ENCODE results near the gene LRRC56. TPM values are rescaled to one million over a fixed set of nuclear protein-coding genes. Genes with fewer than 3 reads are reported as not detected.

Gene LRRC56
- total RNA-seq, 2 donors from 2014 or later, result 3.0 to 4.3 TPM

DNA sequence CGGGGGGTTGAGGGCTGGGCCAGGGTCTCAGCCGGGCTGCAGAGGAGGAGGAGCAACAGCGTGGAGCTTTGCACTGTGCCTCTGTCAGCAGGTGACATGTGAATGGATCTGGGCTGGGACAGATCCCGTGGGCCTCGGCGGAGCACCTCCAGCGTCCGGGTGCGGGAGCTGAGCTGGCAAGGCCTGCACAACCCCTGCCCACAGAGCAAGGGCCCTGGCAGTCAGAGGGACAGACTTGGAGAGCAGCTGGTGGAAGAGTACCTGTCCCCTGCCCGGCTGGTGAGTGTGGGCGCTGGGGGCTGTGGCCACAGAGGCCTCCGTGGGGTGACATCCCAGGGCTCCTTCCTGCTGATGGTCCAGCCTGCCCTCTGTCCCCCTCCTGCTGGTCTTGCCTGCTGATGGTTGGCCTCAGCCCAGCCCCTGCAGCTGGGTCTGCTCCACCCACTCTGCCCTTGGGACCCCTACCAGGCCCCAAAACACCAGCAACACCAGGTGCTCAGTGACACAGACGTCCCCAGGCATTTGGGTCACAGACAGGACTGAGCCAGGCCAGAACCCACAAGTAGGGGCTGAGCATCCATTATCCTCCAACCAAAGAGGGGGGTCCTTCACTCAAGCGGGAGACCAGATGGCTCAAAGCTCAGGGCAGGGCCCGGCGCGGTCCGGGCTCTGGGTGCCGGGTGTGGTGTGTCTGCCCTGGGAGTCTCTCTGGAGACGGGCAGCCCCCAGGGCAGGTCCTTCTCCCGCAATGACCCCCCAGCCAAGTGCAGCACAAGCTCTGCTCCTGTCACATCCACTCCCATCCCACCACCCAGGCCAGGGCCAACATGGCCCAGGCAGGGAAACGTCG, 3.5 kb downstream of the LRRC56 start:
- peaks cover 2% of the 10 kb centered on the region for H3K4me1 Mint-ChIP-seq
- TF ChIP-seq, protein P1, sequence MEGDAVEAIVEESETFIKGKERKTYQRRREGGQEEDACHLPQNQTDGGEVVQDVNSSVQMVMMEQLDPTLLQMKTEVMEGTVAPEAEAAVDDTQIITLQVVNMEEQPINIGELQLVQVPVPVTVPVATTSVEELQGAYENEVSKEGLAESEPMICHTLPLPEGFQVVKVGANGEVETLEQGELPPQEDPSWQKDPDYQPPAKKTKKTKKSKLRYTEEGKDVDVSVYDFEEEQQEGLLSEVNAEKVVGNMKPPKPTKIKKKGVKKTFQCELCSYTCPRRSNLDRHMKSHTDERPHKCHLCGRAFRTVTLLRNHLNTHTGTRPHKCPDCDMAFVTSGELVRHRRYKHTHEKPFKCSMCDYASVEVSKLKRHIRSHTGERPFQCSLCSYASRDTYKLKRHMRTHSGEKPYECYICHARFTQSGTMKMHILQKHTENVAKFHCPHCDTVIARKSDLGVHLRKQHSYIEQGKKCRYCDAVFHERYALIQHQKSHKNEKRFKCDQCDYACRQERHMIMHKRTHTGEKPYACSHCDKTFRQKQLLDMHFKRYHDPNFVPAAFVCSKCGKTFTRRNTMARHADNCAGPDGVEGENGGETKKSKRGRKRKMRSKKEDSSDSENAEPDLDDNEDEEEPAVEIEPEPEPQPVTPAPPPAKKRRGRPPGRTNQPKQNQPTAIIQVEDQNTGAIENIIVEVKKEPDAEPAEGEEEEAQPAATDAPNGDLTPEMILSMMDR (conservative IDR thresholded peaks at IDR 0.05), result no peak
- no peak overlapping the region for H3K27ac Mint-ChIP-seq
- Histone ChIP-seq H3K9ac (ENCODE audit: extremely low read depth, low read length, poor library complexity, severe bottlenecking) (no peak overlapping the region), H3K4me3 (ENCODE audit: low read length) (no peak overlapping the region), H3K9me3 (ENCODE audit: control insufficient read depth, low read length) (no peaks in the 10 kb centered on the region), H3K4me1 (ENCODE audit: control insufficient read depth, insufficient read depth, low read length) (no peaks in the 10 kb centered on the region), H3K36me3 (ENCODE audit: control insufficient read depth, insufficient read depth, low read length) (no peaks in the 10 kb centered on the region), H3K27me3 (ENCODE audit: control insufficient read depth, insufficient read depth, low read length, poor library complexity, severe bottlenecking) (no peaks in the 10 kb centered on the region), H3K27ac (ENCODE audit: low read depth, low read length) (no peak overlapping the region)
- H3K27me3 Mint-ChIP-seq (ENCODE audit: insufficient read depth), result peaks cover 9% of the 10 kb centered on the region
- H3K36me3 Mint-ChIP-seq (ENCODE audit: low read depth), result peaks cover 10% of the 10 kb centered on the region
- peaks cover 1% of the 10 kb centered on the region for H3K9me3 Mint-ChIP-seq
- DNase-seq, result peak; percentile 49
- 84 to 88% methylated on average over 10 to 23 of the region's 23 CpGs for WGBS, 2 experiments (ENCODE audit: insufficient coverage in 1 of 2, insufficient read length in 1 of 2)
- no peak overlapping the region for H3K4me3 Mint-ChIP-seq

DNA sequence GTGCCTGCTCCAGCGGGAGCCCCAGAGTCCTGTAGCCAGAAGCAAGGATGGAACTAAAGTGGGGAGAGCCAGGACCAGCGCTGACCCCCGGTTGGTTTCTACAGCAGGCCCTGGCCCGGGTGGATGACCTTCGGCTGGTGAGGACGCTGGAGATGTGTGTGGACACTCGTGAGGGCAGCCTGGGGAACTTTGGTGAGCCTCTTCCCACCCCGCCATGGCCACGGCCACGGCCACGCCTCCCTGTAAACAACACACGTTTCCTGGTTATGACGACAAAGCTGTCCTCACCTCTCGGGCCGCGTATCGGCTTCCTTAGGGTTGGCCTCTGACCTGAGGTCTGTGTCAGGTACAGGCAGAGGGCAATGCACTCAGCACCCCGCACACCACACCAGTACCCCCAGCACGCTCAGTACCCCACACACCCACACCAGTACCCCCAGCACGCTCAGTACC, 4.1 kb downstream of the LRRC56 start:
- TF ChIP-seq, protein P1 (conservative IDR thresholded peaks at IDR 0.05), result no peak
- 97% methylated on average over 17 of the region's 20 CpGs for WGBS, 2 experiments (ENCODE audit: insufficient coverage in 1 of 2, insufficient read length in 1 of 2)
- Mint-ChIP-seq H3K9me3 (peaks cover 2% of the 10 kb centered on the region), H3K27ac (no peak overlapping the region), H3K36me3 (ENCODE audit: low read depth) (peaks cover 10% of the 10 kb centered on the region), H3K4me3 (no peak overlapping the region), H3K27me3 (ENCODE audit: insufficient read depth) (peaks cover 4% of the 10 kb centered on the region), H3K4me1 (peaks cover 2% of the 10 kb centered on the region)
- no peak overlapping the region for H3K9ac ChIP-seq (ENCODE audit: extremely low read depth, low read length, poor library complexity, severe bottlenecking)
- no peaks in the 10 kb centered on the region for H3K9me3 ChIP-seq (ENCODE audit: control insufficient read depth, low read length)
- H3K4me3 ChIP-seq (ENCODE audit: low read length), result no peak overlapping the region
- no peaks in the 10 kb centered on the region for H3K27me3 ChIP-seq (ENCODE audit: control insufficient read depth, insufficient read depth, low read length, poor library complexity, severe bottlenecking)
- H3K36me3 ChIP-seq (ENCODE audit: control insufficient read depth, insufficient read depth, low read length), result no peaks in the 10 kb centered on the region
- DNase-seq, result no peak
- H3K4me1 ChIP-seq (ENCODE audit: control insufficient read depth, insufficient read depth, low read length), result no peaks in the 10 kb centered on the region
- H3K27ac ChIP-seq (ENCODE audit: low read depth, low read length), result no peak overlapping the region

DNA sequence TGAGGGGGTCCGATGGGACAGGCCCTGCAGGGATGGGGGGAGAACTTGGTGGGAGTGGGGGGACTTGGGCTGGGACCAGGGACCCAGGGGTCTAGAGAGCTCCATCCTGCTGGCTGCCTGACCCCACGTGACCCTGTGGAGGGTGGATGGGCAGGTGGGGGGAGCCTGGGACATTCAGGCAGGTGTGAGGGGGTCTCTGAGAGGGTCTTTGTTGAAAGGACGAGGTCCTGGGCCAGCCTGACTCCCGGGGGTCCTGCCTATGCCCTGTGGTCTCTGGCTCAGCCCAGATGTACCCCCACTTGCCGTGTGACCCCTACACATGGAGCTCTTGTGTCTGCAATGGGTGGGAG, 7.5 kb downstream of the LRRC56 start:
- Histone ChIP-seq H3K4me1 (ENCODE audit: control insufficient read depth, insufficient read depth, low read length) (peaks cover 5% of the 10 kb centered on the region), H3K9me3 (ENCODE audit: control insufficient read depth, low read length) (no peaks in the 10 kb centered on the region), H3K4me3 (ENCODE audit: low read length) (no peak overlapping the region), H3K36me3 (ENCODE audit: control insufficient read depth, insufficient read depth, low read length) (no peaks in the 10 kb centered on the region), H3K27me3 (ENCODE audit: control insufficient read depth, insufficient read depth, low read length, poor library complexity, severe bottlenecking) (no peaks in the 10 kb centered on the region), H3K27ac (ENCODE audit: low read depth, low read length) (no peak overlapping the region), H3K9ac (ENCODE audit: extremely low read depth, low read length, poor library complexity, severe bottlenecking) (no peak overlapping the region)
- no peak for DNase-seq
- peaks cover 8% of the 10 kb centered on the region for H3K4me1 Mint-ChIP-seq
- no peak overlapping the region for H3K27ac Mint-ChIP-seq
- peaks cover 12% of the 10 kb centered on the region for H3K36me3 Mint-ChIP-seq (ENCODE audit: low read depth)
- H3K27me3 Mint-ChIP-seq (ENCODE audit: insufficient read depth), result no peaks in the 10 kb centered on the region
- no peak overlapping the region for H3K4me3 Mint-ChIP-seq
- WGBS, 2 experiments (ENCODE audit: insufficient coverage in 1 of 2, insufficient read length in 1 of 2), result 79 to 89% methylated on average over 4 to 5 of the region's 5 CpGs
- TF ChIP-seq, protein P1 (conservative IDR thresholded peaks at IDR 0.05), result no peak
- peaks cover 5% of the 10 kb centered on the region for H3K9me3 Mint-ChIP-seq
